Kidney (tissue), 14 donors: ENCODE data around the gene SH3RF1. TPM values are rescaled to one million over a fixed set of nuclear protein-coding genes. Genes with fewer than 3 reads are reported as not detected.

Experiments
- DNase-seq, 5 donors: peaks; one replicate each; pipeline ENCODE4 v3.0.0-alpha.2; 2013 to 2020
- FAIRE-seq: peaks from 2 replicates; lab custom pipeline; 2012; peaks lifted over from hg19 to GRCh38; lab: Jason Lieb, UNC
- H3K27ac ChIP-seq, 2 donors: one replicate each; pipeline ENCODE4 v1.7.0; 2013; ENCODE audit warnings: low read depth in 2 of 2, low read length in 2 of 2, inconsistent platforms in 1 of 2
- H3K27me3 ChIP-seq: one replicate; pipeline ENCODE4 v1.7.1; 2013; ENCODE audit warnings: low read length, inconsistent platforms; ENCODE audit not compliant: control insufficient read depth, insufficient read depth
- H3K36me3 ChIP-seq, 3 donors: one replicate each; pipeline versions ENCODE4 v1.7.0 to v1.7.1; 2013; ENCODE audit warnings: low read length in 3 of 3, control low read depth in 1 of 3, inconsistent platforms in 1 of 3; ENCODE audit not compliant: insufficient read depth in 3 of 3, control insufficient read depth in 2 of 3
- H3K4me1 ChIP-seq, 3 donors: one replicate each; pipeline versions ENCODE4 v1.7.0 to v1.7.1; 2013; ENCODE audit warnings: low read length in 3 of 3, inconsistent platforms in 1 of 3, low read depth in 1 of 3; ENCODE audit not compliant: control insufficient read depth in 2 of 3, insufficient read depth in 2 of 3
- H3K4me3 ChIP-seq, 3 donors: one replicate each; pipeline versions ENCODE4 v1.7.0 to v1.8.1; 2013; ENCODE audit warnings: low read length in 3 of 3, control low read depth in 1 of 3, inconsistent platforms in 1 of 3
- H3K9ac ChIP-seq, 3 donors: one replicate each; pipeline versions ENCODE4 v1.7.0 to v1.7.1; 2013; ENCODE audit warnings: low read length in 3 of 3, control low read depth in 1 of 3, inconsistent platforms in 1 of 3
- H3K9me3 ChIP-seq, 3 donors: one replicate each; pipeline versions ENCODE4 v1.7.0 to v1.7.1; 2013; ENCODE audit warnings: low read length in 3 of 3, control low read depth in 1 of 3, inconsistent platforms in 1 of 3; ENCODE audit not compliant: control insufficient read depth in 2 of 3, insufficient read depth in 1 of 3
- intact Hi-C: fragments of 100-400 bp; cut with DNase I; formaldehyde crosslinking; loops from one replicate; pipeline ENCODE4 v1.11.1; 2022
- polyA plus RNA-seq: library from polyadenylated mRNA; stranded (reverse); fragments of 350-450 nt; fragmentation: Illumina TruSeq; extraction: RNeasy Lipid Tissue Mini Kit (QIAGEN cat#74804); gene quantifications from one replicate; pipeline ENCODE4 v1.2.3, GENCODE V29; 2014; ENCODE audit warnings: low read depth, low replicate concordance; ENCODE audit not compliant: insufficient read depth
- total RNA-seq: library from RNA; stranded (reverse); fragmentation: NEBNext Ultra II Directional; extraction: Animal tissue kit (Norgen Biotek cat#: 25700); gene quantifications from one replicate; pipeline ENCODE4 v1.2.1, GENCODE V29; 2021
- TF ChIP-seq, protein P1 (sequence below): IDR thresholded peaks from 3 replicates; pipeline ENCODE4 v1.5.1; 2012; ENCODE audit warnings: mild to moderate bottlenecking, moderate library complexity, borderline replicate concordance; ENCODE audit not compliant: insufficient read depth; ENCODE audit errors: extremely low read depth
- donor health status: control.
- donor health status: control.
- donor health status: control.
- donor health status: control.
- donor health status: control.
- donor health status: DM: yes; HTN: yes; CAD: no.
- donor health status: Normal renal cell carcinoma (clear cell type).

The SH3RF1 gene
- total and polyA plus RNA-seq, 2 donors from 2014 or later, result 8.2 to 35.7 TPM

DNA sequence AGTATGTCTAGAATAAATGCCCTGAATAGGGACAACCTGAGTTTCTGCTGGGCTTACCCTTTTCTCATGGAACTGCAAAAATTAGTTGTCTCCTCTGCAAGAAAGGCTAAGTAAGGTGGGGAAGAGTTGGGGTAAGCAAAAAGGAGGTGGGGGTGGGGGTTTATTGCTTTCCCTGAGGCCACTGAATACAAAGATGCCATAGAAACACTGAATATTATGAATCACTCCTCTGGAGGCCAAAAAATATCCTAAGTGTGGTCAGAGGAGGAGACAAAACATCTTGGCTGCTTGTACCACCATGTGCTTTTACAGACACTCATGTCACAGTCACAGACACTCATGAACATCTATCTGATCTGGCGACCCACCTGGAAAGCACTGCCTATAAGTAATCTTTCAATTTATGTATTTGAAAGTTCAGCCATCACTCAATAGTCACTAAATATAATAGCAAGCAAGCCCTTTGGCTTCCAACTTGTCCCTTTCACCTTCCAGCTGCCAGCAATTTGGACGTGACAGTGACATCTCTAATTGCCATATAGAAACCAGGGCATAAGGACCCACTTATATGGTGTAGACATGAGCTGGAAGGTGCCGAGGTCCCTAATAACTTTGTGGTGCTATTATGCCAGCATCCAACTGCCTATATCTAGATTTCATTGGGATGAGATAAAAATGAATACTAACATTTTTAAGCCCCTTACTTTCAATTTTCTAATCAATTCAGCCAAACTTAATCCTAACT, 138.0 kb downstream of the SH3RF1 start:
- Histone ChIP-seq H3K4me1 (peaks cover 3 to 19% (median 4%) of the 10 kb centered on the region in 3 donors), H3K9ac (no peak overlapping the region), H3K36me3 (peaks cover 7 to 25% (median 9%) of the 10 kb centered on the region in 3 donors), H3K9me3 (no peaks in the 10 kb centered on the region), H3K4me3 (no peak overlapping the region), H3K27me3 (no peaks in the 10 kb centered on the region), H3K27ac (peak overlapping the region in 1 of 2 donors; percentile 78)
- TF ChIP-seq, protein P1, sequence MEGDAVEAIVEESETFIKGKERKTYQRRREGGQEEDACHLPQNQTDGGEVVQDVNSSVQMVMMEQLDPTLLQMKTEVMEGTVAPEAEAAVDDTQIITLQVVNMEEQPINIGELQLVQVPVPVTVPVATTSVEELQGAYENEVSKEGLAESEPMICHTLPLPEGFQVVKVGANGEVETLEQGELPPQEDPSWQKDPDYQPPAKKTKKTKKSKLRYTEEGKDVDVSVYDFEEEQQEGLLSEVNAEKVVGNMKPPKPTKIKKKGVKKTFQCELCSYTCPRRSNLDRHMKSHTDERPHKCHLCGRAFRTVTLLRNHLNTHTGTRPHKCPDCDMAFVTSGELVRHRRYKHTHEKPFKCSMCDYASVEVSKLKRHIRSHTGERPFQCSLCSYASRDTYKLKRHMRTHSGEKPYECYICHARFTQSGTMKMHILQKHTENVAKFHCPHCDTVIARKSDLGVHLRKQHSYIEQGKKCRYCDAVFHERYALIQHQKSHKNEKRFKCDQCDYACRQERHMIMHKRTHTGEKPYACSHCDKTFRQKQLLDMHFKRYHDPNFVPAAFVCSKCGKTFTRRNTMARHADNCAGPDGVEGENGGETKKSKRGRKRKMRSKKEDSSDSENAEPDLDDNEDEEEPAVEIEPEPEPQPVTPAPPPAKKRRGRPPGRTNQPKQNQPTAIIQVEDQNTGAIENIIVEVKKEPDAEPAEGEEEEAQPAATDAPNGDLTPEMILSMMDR, result no peak
- intact Hi-C loops, result no loop called here
- DNase-seq (no peak), FAIRE-seq (no peak)

DNA sequence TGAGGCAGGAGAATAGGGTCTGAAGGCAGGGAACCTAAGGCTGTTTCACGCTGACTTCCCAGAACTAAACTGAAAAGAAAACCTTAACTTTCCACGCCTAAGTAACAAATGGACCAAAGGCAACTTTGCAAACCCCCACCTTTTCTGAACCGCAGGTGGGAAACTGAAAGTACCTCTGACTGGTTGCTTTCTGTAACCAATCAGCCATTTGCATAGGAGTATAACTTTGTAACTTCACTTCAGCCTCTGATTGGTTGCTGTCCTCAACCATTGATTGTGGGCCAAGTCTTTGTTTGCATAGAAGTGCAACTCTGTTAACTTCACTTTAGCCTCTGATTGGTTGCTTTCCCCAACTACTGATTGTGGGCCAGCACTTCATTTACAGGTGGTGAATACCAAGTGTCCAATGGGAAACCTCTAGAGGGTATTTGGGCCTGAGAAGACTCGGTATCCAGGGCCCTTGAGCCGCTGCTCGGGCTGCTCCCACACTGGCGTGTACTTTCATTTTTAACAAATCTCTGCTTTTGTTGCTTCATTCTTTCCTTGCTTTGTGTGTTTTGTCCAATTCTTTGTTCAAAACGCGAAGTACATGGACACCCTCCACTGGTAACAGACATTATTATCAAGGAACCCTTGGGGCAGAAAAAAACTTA, 139.1 kb downstream of the SH3RF1 start:
- peaks cover 3 to 11% (median 4%) of the 10 kb centered on the region in 3 donors for H3K4me1 ChIP-seq
- H3K9ac ChIP-seq, result no peak overlapping the region
- H3K27ac ChIP-seq, result no peak overlapping the region
- TF ChIP-seq, protein P1, result no peak
- DNase-seq (no peak), FAIRE-seq (no peak)
- H3K27me3 ChIP-seq, result no peaks in the 10 kb centered on the region
- no peak overlapping the region for H3K4me3 ChIP-seq
- intact Hi-C loops, result no loop called here
- H3K36me3 ChIP-seq, result peaks cover 7 to 25% (median 9%) of the 10 kb centered on the region in 3 donors
- H3K9me3 ChIP-seq, result no peaks in the 10 kb centered on the region

DNA sequence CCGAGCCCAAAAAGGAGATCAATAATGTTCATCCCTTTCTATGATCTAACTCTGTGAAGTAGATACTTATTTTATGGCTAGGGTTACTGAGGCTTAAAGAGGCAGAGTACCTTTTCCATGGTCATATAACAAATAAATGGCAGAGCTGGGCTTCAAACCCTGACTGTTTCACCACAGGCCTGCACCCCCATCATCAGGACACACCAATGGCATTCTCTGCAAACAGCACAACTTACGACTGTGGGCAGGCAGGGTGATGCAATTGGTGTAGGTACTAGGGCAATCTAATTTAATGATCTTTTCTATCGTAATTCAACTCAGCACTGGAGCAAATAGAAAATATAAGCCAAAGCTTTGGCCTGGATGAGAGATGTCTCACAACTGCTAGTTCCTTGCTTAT, 141.9 kb downstream of the SH3RF1 start:
- intact Hi-C loops, result no loop called here
- DNase-seq, result no peak
- H3K9me3 ChIP-seq, result no peaks in the 10 kb centered on the region
- H3K36me3 ChIP-seq, result peaks cover 4 to 25% (median 9%) of the 10 kb centered on the region in 3 donors
- H3K9ac ChIP-seq, result no peak overlapping the region
- H3K27me3 ChIP-seq, result no peaks in the 10 kb centered on the region
- peaks cover 3 to 17% (median 10%) of the 10 kb centered on the region in 3 donors for H3K4me1 ChIP-seq
- TF ChIP-seq, protein P1, result no peak
- no peak for FAIRE-seq
- H3K4me3 ChIP-seq, result no peak overlapping the region
- no peak overlapping the region for H3K27ac ChIP-seq
